GM21528 (cell line): ENCODE measurements around the gene KERA.

Source experiments
- ATAC-seq: cut with Tn5 transposase; IDR thresholded peaks from one replicate; pipeline ENCODE4 v1.9.1; 2021; ENCODE audit warnings: mild to moderate bottlenecking, moderate library complexity; ENCODE audit not compliant: unreplicated experiment, low FRiP score

The KERA gene

GRCh38 chr12:91017511-91018263 is 40.1 kb downstream of the KERA start:
- ATAC-seq = no peak

- no peak for ATAC-seq
Observed at GRCh38 chr12:91017043-91017442, 40.8 kb downstream of the KERA start.

- ATAC-seq = peak; percentile 87
Observed at GRCh38 chr12:91009319-91009950, 48.4 kb downstream of the KERA start.

- peak; percentile 82 for ATAC-seq
Observed at GRCh38 chr12:91007531-91008290, 50.1 kb downstream of the KERA start.

GRCh38 chr12:91004872-91005271 is 53.0 kb downstream of the KERA start, which contains the start of gene EPYC:
TSS of gene EPYC (minus strand) at chr12:91004972. CDS start at chr12:91002565, 2,407 bp downstream.
- ATAC-seq = no peak

- no peak for ATAC-seq
Observed at GRCh38 chr12:91003737-91004136, 54.1 kb downstream of the KERA start.

GRCh38 chr12:91001306-91001705 is 56.5 kb downstream of the KERA start:
- no peak for ATAC-seq
